Left forelimb (tissue), 1 donor: ENCODE data around the gene B3GALT6.
"Not testable (repeated sequence)": the region's sequence is repeated elsewhere in the genome, so short reads cannot be mapped to it uniquely, and the experiment has no call there.

Source experiments
- DNase-seq: peaks from one replicate; pipeline ENCODE4 v3.0.0-alpha.2; 2018; ENCODE audit warnings: low spot score

B3GALT6 gene

DNA sequence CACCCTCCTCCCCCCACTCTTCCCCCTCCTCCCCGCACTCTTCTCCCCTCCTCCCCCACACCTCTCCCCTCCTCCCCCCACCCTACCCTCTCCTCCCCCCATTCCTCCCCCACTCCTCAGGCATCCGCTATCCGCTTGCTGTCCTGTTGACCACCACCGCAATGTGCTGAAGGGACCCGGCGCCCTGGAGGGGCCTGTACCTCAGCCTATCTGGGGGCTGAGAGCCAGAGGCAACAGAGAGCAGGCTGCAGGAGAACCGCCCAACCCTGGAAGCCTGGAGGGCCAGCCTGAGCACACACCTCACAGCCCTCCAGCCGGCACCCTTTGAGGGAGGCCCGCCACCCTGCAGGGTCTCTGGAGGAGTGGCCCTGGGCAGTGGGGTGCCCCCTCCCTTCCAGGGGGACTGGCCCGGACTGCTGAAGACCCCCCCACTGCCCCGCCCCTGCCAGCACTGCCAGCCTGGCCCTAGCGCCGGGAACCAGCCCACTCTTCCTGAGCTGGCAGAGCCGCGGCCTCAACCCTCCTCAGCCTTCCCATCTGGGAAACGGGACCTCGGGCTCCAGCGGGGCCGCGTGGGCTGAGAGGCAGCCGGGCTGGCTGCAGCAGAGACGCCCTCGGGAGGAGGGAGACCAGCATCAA lies 13.3 kb downstream of the B3GALT6 start:
- DNase-seq = no peak

DNA sequence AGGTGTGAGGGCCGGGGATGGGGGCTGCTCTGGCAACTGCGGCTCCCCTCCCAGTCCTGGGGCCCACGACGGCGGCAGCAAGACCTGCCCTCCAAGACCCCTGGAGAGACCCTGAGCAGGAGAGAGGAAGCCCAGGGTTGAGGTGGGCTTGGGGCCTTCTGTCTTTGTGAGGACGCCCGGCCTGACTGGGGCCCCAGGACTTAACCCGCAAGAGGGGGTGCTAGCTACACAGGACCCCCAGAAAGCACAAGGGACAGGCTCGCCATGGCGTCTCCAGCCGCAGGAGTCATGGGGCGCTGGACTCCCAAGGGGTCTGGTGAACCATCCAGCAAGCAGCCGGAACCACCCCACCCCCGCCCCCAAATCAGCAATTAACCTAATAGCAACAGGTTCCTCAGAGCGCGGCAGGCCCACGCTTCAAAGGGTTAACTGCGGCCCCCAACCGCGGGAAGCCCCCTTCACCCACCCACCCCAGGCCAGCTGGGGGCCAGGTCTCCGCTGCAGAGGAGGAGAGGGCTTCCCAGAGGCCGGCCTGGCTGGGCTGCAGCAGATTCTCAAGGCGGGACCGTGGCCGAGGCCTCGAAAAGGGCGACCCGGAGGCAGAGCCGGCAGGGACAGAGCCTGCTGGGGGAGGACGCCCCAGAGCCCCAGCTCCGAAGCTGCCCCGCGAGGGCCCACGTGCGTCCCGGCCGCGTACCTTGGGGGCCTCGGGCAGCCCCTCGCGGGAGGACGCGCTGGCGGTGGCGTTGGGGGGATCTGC lies 14.0 kb downstream of the B3GALT6 start:
- no peak for DNase-seq

DNA sequence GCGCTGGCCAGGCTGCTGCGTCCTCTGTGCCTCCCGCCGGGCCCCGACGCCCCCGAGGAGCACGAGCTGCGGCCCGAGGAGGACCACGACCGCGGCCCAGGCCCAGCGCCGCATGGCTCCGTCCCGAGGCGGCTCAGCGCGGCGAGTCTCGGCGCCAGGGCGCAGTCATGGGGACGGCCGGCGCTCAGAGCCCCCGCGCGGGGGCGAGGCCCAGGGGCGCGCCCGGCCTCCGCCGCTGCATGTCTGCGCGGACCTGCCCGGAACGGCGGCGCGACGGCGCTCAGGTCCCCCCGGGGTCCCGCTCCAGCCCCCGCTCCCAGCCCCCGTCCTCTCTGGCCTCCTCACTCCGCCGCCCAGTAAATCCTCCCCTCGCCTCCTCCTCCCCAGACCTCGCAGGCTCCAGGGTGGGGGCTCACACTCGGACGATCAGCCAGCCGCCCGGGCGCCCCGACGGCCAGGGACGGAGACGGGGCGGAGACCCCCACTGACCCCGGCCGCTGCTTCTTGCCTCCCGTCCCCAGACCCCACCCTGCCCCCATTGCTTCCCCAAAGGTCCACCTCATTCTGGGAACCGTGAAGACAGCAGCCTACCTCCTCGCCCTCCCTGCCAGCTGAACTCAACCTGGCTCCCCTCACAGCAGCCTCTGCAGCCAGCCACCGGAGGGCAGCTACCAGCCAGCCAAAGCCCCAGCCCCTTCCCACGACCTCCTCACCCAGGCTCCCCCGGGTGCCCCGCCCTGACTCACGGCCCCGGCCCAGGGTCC lies 14.7 kb downstream of the B3GALT6 start, which contains the start of gene C1QTNF12:
Gene C1QTNF12 (minus strand): TSS at position 146 of the 764 bp plus-strand sequence. CDS start 32 bp downstream, at position 114.
- no peak for DNase-seq

DNA sequence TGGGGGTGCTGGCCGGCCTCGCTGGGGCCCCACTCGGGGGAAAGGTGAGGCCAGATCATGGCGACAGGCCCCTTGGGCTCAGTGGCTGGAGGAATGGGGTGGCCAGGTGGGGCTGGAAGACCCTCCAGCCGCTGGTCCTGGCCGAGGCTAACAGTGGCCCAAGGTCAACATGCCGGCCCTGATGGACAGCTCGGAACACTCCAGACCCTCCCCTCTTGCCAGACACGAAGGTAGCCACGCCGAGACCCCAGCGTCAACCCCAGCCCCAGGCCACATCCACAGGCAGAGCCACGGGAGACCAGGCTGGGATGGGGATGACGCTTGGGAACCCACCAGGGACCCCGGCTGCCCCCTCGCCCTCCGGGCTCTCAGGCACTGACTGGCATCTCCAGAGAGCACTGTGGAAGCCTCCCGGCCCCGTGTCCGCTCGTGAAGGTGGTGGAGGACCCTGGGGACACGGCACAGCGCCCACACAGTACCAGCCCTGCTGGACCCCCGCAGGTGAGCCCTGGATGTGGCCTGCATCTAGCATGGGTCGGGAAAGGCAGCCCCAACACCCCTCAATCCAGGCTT lies 15.4 kb downstream of the B3GALT6 start:
- DNase-seq = no peak

DNA sequence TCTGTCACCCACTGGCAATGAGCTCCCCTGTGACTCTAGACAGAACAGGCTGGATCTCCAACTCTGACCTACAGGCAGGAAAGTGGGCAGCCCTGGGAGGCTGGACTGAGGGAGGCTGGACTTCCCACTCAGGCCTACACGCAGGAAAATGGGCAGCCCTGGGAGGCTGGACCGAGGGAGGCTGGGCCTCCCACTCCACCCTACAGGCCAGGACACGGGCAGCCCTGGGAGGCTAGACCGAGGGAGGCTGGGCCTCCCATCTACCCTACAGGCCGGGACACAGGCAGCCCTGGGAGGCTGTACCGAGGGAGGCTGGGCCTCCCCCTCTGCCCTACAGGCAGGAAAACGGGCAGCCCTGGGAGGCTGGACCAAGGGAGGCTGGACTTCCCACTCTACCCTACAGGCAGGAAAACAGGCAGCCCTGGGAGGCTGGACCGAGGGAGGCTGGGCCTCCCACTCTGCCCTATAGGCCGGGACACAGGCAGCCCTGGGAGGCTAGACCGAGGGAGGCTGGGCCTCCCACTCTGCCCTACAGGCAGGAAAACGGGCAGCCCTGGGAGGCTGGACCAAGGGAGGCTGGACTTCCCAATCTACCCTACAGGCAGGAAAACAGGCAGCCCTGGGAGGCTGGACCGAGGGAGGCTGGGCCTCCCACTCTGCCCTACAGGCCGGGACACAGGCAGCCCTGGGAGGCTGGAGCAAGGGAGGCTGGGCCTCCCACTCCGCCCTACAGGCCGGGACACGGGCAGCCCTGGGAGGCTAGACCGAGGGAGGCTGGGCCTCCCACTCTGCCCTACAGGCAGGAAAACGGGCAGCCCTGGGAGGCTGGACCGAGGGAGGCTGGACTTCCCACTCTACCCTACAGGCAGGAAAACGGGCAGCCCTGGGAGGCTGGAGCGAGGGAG lies 16.2 kb downstream of the B3GALT6 start:
- DNase-seq = not testable (repeated sequence)

DNA sequence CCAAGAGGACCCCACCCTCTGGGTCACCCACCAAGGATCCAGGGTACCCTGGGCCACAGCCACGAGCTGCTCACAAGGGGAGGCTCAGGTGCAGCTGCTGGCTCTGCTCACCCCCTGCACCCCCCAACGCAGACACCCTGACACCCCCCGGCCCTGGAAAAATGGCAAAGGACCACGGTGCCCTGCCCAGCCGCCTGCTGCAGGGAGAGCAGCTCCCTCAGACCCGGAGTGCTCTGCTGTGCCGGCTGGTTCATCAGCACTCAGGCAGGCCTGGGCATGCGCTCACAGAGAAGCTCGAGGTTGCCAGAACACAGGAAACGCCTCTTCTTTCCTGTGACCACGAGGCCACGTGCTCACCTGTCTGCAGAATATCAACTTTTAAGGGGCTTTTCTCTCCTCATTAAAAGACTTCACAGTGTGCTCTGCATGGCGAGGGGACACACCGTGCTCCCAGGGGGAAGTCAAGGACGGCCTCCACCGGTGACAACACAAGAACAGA lies 18.8 kb downstream of the B3GALT6 start:
- DNase-seq = no peak

DNA sequence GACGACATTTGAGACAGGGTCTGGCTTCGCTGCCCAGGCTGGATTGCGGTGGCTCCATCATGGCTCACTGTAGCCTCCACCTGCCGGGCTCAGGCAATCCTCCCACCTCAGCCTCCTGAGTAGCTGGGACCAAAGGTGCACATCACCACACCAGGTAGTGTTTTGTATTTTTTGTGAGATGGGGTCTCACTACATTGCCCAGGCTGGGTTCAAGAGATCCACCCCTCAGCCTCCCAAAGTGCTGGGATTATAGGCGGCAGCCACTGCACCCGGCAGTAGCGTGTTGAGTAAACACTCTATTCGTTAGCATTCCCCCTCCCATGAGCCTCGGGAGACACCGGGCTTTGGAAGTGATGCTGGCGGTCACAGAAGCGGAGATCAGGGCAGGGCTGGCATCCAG lies 21.3 kb downstream of the B3GALT6 start:
- no peak for DNase-seq

DNA sequence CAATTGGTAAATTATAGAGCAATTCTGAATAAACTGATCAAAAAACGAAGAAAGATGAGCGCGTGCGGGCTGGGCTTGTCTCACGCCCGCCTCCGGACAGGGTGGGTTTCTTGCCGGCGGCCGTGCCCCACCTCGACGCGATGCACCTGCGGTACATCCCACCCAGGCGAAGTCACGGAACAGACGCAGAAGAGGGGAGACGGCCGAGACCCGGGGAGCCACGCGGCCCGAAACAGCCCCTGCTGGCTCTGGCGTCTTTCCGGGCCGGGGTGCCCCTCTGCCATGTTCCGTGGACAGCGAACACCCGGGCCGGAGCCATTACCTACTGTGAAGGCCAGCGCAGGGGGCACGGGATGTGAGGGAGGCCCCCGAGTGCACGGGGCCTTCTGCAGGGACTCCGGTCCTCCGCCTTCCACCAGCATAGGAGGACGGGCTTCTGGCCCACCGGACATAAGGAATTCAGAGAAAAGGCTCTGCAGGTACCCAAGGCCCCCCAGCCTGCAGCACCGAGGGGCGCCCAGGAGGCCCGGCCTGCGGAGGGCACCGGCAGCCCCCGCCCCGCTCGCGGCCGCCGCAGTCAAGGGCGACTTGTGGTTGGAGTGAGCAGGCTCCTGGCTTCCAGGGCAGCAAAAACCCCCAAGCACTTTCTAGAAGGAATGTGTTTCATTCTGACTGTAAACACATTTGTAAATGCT lies 22.1 kb downstream of the B3GALT6 start:
- no peak for DNase-seq

DNA sequence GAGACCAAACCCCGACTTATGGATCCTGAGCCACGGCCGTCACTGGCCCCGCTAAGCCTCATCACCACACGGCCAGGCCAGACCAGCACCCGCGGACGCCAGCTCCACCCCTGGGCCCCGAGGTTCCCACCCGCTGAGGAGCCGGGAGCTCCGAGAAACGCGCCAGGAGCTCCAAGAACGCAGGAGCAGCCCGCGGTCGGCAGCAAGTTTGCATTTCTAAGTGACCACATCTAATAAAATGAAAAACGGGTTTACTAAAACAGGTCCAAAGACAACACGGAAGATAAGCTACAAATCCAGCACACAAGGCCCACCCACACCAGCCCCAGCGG lies 22.6 kb downstream of the B3GALT6 start:
- DNase-seq = no peak

DNA sequence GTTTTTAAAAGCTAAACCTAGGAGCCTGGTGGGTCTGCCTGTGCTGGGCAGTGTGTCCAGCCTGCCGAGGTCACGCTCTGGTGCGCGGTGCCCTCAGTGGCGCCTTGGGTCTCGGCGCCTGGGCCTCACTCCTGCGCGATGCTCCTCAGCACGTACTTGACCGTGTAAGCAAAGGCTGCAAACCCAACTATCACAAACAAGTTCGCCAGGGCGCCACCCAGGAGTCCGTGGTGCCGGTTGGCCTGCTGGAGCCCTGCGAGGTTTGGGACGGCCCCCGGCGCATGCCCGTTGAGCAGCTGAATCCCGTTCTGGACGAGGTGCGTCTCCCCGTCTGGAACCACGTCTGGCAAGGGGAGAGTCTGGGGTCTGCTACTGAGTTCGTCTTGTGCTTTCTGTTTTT lies 23.0 kb downstream of the B3GALT6 start:
- no peak for DNase-seq

DNA sequence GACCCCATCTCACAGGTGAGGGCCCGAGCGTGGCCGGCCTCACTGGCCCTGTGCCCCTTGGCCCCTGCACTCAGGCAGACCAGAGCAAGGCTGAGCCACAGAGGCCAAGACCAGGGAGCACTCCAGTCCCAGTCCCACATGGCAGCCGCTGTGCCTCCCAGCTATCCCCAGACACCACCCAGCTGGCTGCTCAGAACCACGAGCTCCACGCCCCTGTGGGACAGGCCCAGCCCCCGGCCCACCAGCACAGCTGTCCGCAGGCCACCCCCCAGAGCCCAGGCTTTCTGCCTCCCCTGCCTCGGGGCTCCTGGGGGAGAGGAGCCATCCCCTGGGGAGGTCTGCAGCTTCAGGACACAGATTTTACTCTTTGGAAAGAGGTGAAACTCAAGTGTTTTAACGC lies 23.6 kb downstream of the B3GALT6 start:
- no peak for DNase-seq

DNA sequence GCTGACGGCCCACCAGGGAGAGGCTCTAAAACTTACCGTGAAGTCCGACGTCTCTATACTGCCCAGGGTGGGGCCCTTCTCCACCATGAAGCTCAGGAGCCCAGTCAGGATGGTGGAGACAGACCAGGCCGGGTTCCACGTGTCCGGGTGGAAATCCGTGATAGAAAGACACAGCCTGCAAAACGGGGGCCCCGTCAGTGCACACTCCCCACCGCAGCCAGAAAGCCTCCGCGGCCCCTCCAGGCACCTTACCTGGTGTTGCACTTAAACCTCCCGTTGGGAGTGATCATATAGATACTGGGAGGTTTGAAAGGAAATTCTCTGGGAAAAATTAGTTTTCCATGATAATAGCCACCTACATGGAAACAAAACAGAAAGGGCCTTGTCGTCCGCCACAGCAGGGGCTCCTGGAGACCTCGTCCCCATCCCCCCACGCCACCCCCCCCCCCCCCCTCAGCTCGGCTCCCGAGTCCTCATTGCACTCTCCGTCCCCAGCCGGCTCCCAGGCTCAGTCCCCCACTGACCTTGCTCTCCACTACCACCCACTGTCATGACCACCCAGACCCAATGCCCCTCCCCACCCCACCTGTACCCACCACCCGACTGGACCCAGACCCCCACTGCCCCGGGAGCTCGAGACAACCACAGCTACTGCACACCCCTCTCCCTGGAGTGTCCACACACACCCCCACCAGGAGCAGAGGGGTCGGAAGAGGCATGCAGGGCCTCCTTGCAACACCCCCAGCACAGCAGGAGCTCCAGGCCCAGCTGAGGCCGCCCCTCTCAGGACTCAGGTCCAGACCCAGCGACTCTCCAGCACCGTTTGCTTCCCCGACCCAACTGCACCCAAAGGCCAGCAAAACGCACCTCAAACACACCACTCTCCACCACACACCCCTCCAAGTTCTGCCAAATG lies 25.2 kb downstream of the B3GALT6 start:
- no peak for DNase-seq

DNA sequence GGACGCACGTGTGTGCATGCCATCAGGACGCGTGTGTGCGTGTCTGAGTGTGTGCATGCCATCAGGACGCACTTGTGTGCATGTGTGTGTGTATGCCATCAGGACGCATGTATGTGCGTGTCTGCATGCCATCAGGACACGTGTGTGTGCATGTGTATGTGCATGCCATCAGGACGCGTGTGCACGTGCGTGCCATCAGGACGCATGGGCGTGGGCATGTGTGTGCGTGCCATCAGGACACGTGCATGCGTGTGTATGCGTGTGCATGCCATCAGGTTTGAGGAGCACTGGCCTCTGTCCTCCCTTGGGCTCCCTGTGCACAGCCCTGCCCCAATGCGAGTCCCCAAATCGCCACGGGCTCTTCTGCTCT lies 27.1 kb downstream of the B3GALT6 start:
- DNase-seq = no peak

DNA sequence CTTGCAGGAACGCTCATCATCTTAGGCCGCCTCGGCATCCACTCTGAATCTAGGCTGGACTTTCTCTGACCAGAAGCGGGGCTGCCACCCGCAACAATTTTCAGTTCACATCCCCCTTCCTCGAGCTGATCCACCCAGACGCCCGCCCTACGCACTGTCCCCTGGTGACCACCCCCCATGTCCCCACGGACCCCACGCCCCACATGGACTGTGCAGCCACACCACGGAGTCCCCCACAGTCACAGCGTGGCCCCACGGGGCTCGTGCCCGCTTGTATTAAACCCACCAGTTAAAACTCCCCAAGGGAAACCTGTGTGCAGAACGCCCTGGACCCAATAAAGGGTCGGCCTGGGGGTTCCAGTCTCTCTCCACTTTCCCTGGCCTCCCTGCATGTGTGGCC lies 27.5 kb downstream of the B3GALT6 start:
- DNase-seq = no peak

DNA sequence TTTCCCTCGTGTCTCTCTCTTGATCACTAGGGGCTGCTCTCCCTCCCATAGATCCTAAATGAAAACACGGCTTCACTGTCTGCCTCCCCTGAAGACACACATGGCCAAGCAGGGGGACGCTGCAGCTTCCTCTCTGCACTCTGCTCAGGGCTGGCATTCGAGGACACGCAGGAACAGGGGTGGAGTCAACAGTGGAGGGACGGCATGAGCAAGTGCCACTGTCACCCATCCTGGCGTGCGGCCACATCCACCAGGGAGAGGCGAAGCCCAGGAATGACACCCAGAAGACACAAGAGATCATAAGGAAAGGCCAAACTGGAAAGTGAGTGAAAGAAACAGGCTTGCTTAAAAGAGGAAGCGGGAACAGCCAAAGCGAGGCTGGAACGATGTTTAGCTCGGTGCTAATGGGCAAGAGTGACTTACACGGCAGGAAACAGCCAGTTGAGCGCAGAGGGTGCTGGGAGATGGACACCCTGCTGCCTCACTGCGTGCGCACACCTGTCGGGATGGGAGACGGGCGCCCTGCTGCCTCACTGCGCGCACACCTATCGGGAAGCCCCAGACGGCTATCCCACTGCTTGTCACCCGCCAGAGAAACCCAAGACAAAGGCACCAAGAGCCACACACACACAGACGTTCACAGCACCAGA lies 28.0 kb downstream of the B3GALT6 start:
- no peak for DNase-seq

DNA sequence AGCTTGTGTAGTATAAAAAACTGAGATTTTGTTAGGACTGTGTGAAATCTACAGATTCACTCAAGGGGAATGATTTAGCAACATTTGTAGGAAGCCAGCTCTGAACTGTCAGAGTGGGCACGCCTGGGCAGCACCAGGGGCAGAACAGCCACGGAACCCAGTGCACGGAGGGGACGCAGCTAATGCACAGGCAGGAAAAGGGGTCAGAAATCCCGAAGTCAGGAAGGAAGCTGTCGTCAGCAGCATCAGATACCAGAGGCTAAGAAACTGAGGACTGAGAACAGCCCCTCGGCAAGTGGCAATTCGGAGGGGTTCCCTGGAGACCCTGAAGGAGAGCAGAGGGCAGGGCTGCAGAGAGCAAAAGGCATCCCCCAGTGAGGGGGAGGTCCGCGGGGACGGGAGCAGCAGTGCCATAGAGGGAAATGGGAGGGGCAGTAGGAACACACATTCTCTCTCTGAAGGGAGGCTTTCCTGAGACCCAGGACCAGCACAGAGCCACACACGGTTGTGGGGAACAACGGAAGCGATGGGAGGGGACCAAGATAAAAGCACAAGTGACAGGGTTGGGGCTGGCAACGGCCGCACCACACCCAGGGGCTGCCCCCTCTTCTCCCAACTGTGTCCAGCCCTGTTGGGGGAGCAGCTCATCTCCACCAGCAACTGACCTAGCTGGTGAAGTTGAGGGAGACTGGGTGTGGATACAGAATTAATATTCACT lies 29.0 kb downstream of the B3GALT6 start:
- DNase-seq = no peak

DNA sequence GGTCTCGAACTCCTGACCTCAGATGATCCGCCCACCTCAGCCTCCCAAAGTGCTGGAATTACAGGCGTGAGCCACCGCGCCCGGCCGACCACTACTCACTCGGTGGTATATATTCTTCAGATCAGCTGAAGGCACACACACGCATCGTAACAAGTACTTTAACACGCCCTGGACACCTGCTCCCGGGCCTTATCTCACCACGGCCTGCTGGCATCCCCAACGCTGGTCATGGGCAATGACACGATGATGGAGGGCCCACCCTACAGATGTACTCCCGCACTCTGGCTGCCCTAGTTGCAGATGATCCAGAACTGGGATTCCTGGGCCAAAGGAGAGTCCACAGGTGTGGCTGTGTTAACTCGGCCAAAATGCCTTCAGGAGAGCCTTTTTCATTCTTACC lies 30.0 kb downstream of the B3GALT6 start:
- DNase-seq = no peak

DNA sequence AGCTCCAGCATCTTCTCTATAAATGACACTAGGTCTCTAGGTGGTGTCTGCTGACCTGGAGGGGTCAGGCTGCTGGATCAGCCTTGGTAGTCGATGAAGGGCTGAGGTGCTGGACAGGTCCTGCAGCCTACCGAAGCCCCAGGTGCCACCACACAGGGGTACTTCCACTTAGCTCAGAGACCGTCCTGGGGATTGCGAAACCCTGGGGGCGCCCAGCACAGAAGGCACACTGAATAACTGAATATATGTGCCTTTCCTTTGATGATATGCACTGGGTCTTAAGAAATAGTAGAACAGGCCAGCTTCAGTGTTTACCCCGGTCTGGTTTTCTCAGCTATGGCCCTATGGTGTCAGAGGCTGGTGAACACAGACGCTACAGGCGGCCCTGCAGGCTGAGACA lies 30.7 kb downstream of the B3GALT6 start:
- no peak for DNase-seq

DNA sequence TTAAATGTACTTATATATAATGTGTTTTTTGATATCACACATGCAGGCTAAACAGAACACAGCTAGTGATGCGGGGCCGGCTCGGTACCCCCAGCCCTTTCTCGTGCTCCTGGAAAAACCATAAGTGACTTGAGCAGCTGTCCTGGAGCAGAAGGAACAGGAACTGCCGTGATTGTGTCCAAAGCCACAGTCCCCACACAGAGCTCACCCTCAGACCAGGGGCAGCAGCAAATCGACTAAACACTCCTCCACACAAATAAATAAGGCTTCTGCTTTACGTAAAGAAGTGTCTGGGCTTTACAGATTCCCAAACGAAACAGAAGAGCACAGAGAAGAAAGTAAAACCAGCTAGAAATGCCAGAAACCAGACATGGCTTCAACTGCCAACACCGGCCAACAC lies 32.0 kb downstream of the B3GALT6 start:
- no peak for DNase-seq
